GM11168 (cell line): ENCODE measurements around the gene WRAP53.

Experiments used
- in situ Hi-C: fragments of 300-500 bp; cut with MboI; formaldehyde crosslinking; loops from one replicate; pipeline ENCODE4 v1.12.0; 2022; ENCODE audit warnings: low sequenced_read_pairs; ENCODE audit not compliant: unreplicated experiment

Gene WRAP53

DNA sequence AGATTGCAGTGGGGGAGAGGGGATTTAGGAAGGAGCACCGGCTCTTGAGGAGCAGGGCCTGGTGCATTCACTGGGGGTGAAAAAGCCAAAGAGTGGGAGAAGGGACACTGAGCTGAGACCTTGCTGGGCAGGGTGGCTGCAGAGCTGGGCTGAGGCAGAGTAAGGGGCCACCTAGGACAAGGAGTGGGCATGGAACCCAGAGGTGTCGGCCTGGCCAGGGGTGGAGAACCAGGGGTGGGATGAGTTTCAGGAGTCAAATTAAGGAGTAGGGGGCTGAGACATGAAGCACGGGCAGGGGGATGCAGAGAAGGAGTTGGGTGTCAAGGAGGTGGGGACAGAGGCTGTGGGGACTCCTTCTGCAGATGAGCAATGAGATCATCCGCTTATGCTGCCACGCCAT is 49.3 kb downstream of the WRAP53 start:
- in situ Hi-C loops: no loop called here

- in situ Hi-C loops: no loop called here
These were observed 51.5 kb downstream of the WRAP53 start for GRCh38 chr17:7739746-7740145.

GRCh38 chr17:7740481-7741001 is 52.3 kb downstream of the WRAP53 start:
- in situ Hi-C loops: no loop called here

DNA sequence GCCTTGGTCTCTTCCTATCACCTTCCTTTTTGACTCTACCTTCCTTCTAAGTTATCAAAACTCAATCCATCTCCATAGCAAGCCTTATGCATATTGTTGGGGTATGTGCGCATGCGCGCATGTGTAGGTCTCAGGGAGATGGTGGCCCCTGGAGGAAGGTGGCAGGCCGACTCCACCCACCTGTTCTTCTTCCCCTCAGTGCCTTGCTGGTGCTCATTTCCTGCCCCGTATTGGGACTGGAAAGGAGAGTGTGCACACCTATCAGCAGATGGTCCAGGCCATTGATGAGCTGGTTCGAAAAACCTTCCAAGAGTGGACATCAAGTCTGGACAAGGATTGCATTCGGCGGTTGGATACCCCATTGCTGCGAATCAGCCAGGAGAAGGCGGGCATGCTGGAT is 54.5 kb downstream of the WRAP53 start:
- in situ Hi-C loops: no loop called here

DNA sequence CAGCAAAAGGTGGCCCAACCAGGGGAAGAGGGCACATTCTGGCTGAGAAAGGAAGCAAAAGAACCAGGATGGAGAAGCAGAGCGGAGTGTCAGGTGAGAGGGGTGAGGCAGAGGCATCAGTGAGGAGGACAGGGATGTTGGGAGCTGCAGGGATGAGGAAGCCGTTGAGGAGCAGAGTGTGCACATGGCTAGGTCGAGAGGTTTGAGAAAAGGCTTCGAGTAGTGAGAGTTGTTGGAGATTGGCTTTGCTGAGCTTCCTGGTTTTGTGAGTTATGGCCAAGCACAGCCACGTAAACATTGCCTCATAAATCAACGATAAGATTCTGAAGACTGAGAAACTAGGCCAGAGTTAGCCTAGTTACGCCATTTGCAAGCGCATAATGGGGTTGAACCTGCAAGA is 56.1 kb downstream of the WRAP53 start:
- in situ Hi-C loops: no loop called here

GRCh38 chr17:7745748-7746470 is 57.6 kb downstream of the WRAP53 start:
- in situ Hi-C loops: no loop called here

DNA sequence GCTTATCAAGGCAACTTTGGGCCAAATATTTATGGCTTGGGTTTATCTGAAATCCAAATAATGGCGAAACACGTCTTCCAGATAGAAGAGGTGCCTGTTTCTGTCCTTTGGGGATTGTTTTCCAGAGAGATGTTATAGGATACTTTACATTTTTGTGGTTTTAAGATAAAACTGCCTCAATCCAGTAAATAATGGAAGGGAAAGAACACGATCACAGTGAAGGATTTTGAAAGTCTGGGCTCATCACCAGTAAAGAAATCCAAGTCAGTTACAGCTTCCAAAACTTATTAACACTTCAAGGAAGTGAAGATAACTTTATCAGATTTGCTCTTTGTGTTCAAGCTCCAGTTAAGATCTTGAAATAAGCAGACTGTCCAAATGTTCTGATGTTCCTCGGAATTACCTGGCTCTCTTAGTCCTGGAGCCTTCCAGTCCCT is 59.4 kb downstream of the WRAP53 start:
- in situ Hi-C loops: no loop called here

- in situ Hi-C loops: no loop called here
These were observed 59.9 kb downstream of the WRAP53 start for GRCh38 chr17:7748076-7748775.

DNA sequence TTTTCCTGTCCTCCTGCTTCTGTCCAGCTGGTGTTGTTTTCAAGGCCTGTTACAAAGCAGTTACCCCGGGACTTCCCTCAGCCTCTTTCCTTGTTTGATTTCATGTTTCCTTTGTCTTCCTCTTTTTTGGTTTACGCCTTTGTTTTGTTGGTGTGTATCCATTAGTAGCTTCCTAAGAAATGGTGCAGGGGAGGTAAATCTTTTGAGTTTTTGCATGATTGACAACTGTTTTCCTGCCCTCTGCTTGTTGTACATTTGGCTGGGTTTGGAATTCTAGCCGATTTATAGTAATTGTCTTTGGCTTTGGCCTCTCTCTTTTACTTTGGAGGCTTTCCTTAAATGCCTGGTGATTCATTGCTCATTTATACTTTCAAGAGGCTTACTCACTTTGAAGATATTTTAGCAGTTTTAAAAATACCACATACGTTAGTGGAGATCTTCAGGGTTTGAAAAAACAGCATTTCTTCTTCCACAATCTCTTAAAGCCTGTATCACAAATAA is 62.1 kb downstream of the WRAP53 start:
- in situ Hi-C loops: no loop called here
